Right ventricle myocardium inferior (tissue), 1 donor: ENCODE data around the gene TMEM254. TPM values are rescaled to one million over a fixed set of nuclear protein-coding genes. Genes with fewer than 3 reads are reported as not detected.
"Not testable (repeated sequence)": the region's sequence is repeated elsewhere in the genome, so short reads cannot be mapped to it uniquely, and the experiment has no call there.

Experiments
- ATAC-seq: fragments of 200-7000 bp; cut with Tn5 transposase; one replicate; pipeline ENCODE4 v1.9.1; 2020; ENCODE audit warnings: mild to moderate bottlenecking, moderate library complexity
- DNase-seq: peaks from one replicate; pipeline ENCODE4 v3.0.0; 2021; ENCODE audit errors: missing footprints
- intact Hi-C: fragments of 100-400 bp; cut with DNase I; formaldehyde crosslinking; loops from one replicate; pipeline ENCODE4 v1.11.0; 2022
- long read RNA-seq: library from polyadenylated mRNA; unstranded; transcript quantifications from one replicate; pipeline ENCODE4 v2.0.0, GENCODE V29; 2021
- total RNA-seq: library from RNA; stranded (reverse); fragmentation: NEBNext Ultra II Directional; extraction: Animal tissue kit (Norgen Biotek cat#: 25700); gene quantifications from one replicate; pipeline ENCODE4 v1.2.1, GENCODE V29; 2021
- donor health status: DM: no; HTN: yes; CAD: no; lungs with severe emphysema.

TMEM254 gene, protein sequence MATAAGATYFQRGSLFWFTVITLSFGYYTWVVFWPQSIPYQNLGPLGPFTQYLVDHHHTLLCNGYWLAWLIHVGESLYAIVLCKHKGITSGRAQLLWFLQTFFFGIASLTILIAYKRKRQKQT
- total RNA-seq, result 9.7 TPM
- long read RNA-seq, transcript TMEM254-205 (4 exons, 2,042 nt), result major isoform, 5 of 6 reads
- long read RNA-seq, partial matches to known transcripts, result 0 of 6 reads
- long read RNA-seq, other reads (novel, unspliced or antisense), result 0 of 6 reads

GRCh38 chr10:80078448-80079311, at the start of gene TMEM254:
TSS of gene TMEM254 (plus strand) at chr10:80078665. CDS start at chr10:80078700, 35 bp downstream.
- ATAC-seq, result peak; percentile 97
- intact Hi-C loops, result loop anchor here (2.0 to 5.0 kb wide), 2 partner anchors 54 to 129 kb away; partner anchors contain the start of genes ANXA11 and PLAC9
- DNase-seq, result peak; percentile 96

- DNase-seq, ATAC-seq, intact Hi-C loops: not testable (repeated sequence)
Observed at GRCh38 chr10:80029205-80029604, 49.3 kb upstream of the TMEM254 start.

- intact Hi-C loops, DNase-seq, ATAC-seq: not testable (repeated sequence)
Observed at GRCh38 chr10:80029865-80030264, 48.6 kb upstream of the TMEM254 start.

- intact Hi-C loops, result no loop called here
- ATAC-seq, result no peak
Observed at GRCh38 chr10:80032503-80032902, 46.0 kb upstream of the TMEM254 start.

GRCh38 chr10:80034766-80035165, 43.7 kb upstream of the TMEM254 start:
- ATAC-seq, DNase-seq, intact Hi-C loops: not testable (repeated sequence)

More at GRCh38 chr10:80032503-80032902, 46.0 kb upstream of the TMEM254 start:
- no peak for DNase-seq

DNA sequence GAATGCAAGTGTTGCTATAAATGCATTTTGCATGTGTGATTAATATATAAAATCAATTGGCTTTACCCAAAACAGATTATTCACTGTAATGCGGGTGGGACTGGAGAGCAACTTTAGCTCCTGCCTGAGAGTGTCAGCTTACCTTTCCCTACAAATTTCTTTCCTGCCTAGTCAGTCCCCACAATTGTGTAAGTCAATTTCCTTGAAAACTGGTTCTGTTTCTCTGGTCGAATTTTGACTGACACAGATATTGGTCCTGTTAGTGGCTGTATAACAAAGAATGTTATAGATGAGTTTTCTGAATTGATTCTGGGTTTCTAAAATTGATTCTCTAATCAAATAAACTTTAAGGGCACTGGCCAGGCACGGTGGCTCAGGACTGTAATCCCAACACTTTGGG, 43.0 kb upstream of the TMEM254 start:
- ATAC-seq, intact Hi-C loops, DNase-seq: not testable (repeated sequence)

DNA sequence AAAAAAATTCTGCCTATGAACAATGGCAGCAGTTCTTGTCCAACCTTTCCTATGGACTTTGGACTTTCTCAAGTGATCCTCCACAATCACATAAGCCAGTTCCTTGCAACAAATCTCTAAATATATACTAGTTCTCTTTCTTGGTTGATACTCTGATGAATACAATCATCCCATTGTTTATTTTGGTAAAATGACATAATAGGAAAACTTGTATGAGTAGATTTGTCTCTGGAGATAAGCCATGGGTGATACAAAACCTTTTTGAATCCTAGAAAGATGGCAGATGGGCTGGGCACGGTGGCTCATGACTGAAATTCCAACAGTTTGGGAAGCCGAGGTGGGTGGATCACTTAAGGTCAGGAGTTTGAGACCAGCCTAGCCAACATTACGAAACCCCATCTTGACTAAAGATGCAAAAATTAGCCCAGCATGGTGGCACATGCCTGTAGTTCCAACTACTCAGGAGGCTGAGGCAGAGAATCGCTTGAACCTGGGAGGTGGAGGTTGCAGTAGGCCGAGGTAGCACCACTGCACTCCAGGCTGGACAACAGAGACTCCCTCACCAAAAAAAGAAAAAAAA, 41.5 kb upstream of the TMEM254 start:
- intact Hi-C loops, ATAC-seq, DNase-seq: not testable (repeated sequence)

DNA sequence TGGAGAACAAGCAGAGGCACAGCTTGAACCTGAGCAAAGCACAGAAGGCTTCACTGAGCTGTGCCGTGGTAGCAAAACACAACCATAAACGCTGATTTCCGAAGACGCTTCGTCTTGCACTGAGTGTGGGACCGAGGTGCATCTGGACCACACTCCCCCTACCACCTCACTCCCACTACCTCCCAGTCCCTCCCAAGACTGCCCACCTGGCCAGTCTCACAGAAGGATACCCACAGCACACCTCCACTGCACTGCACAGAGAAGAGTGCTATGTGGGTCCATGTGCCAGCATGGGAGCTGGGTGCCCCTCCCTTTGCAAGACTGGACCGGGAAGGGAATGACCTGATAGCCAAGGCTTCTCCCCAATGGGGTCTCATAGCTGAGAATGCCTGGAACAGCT, 40.2 kb upstream of the TMEM254 start:
- DNase-seq, ATAC-seq, intact Hi-C loops: not testable (repeated sequence)

DNA sequence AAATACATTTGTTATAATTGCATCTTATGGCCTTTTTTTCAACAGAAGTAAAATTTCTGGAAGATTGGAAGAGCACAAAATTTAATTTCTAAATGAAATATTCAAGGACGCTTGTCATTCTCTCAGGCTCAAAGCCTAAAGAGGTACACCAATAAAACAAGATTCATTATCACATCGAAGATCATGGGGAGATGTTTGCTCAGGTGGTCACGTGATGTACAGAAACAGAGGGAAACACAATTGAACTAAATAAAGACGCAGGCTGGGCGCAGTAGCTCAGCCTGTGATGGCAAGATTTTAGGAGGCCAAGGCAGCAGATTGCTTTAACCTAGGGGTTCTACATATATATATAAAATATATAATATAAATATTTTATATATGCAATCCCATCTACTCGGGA, 37.3 kb upstream of the TMEM254 start:
- intact Hi-C loops, result no loop called here
- ATAC-seq (no peak), DNase-seq (no peak)

GRCh38 chr10:80044935-80045334, 33.5 kb upstream of the TMEM254 start:
- intact Hi-C loops, ATAC-seq, DNase-seq: not testable (repeated sequence)

- intact Hi-C loops, result no loop called here
- ATAC-seq (peak; percentile 89), DNase-seq (peak; percentile 86)
Observed at GRCh38 chr10:80046629-80047441, 31.6 kb upstream of the TMEM254 start.

DNA sequence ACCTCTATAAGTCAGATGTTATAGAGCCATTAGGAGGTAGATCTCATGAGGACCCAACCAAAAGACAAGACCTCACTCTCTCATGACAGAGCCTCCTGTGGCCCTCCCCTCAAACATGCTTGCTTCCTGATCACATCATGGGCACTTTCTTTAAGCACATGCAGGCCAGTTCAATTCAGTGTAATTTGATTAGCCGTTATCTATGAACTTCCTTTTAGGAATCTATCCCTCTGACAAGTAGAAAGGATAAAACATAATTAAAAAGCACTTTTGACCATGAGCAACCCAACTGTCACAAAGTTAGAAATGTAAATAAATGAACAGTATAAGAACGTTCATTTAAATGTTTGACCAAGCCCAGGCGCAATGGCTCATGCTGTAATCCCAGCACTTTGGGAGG, 27.7 kb upstream of the TMEM254 start:
- ATAC-seq, result no peak
- no peak for DNase-seq
- intact Hi-C loops, result no loop called here

GRCh38 chr10:80051993-80052392, 26.5 kb upstream of the TMEM254 start:
- intact Hi-C loops, result no loop called here
- DNase-seq (no peak), ATAC-seq (no peak)

DNA sequence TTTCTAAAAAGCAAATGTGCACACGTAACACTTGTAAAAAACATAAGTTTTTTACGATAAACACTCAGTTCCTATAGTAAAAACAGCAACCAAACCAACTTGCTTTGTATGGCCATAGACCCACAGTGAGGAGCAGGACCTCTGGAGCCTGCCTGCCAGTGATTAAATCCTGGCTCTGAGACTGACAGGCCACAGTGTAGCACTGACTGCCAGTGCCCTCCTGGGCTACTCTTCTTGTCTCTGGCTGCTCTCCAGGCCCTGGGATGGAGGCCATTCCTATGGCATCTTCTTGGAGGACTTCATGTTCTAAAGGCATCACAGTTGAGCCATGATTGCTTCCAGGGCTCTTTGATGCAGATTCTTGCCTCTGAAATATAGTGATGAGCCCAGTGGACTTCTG, 22.7 kb upstream of the TMEM254 start:
- ATAC-seq (peak; percentile 78), DNase-seq (no peak)
- intact Hi-C loops, result loop anchor here (5.0 kb wide), 1 partner anchor 82 kb away; no protein-coding TSS in a partner anchor

DNA sequence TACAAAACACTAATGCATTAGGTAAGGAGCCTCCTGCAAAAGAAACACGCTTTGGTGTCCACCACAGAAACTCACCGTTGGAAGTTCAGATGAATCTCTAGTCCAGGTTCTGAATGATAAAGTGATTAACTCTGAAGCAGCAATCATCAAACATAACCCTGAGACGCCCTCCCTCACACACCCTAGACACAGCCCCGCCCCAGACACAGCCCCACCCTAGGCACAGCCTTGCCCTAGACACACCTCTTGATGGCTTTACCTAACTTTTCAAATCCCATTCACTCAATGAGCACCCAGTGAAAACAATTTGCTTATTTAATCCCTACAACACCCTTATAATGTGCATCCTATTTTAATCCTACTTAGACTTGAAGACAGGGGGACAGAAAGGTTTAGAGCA, 21.3 kb upstream of the TMEM254 start:
- DNase-seq, result no peak
- no peak for ATAC-seq
- intact Hi-C loops, result loop anchor here (5.0 kb wide), 1 partner anchor 80 kb away; no protein-coding TSS in a partner anchor

DNA sequence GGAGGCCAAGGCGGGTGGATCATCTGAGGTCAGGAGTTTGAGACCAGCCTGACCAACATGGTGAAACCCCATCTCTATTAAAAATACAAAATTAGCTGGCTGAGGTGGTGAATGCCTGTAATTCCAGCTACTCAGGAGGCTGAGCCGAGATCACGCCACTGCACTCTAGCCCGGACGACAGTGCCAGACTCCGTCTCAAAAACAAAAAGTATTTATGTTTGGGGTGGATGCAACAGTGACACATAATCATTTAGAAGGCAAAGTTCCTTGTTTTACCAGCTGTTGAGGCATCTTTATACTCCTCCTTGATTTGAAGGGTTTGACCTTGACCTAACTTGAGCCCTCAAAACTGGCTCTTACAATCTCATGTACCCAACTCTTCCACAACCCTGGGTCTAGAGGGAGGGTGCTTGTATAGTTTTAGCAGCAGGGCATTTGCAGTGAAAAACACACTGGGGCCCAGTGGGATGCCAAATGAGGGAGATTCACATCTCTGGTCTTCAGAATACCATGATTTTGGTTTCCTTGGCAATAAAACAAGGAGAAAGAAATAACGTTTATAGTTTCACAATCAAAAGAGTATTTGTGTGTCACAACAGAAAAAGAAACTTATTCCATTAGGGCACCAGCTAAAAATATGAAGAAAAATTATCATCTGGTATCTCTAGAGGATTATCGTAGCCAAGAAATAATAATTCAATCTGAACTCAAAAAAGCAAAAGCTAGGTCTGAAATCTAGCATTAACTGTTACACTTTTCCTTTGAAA, 14.2 kb upstream of the TMEM254 start:
- ATAC-seq (peak; percentile 34), DNase-seq (no peak)
- intact Hi-C loops, result no loop called here

DNA sequence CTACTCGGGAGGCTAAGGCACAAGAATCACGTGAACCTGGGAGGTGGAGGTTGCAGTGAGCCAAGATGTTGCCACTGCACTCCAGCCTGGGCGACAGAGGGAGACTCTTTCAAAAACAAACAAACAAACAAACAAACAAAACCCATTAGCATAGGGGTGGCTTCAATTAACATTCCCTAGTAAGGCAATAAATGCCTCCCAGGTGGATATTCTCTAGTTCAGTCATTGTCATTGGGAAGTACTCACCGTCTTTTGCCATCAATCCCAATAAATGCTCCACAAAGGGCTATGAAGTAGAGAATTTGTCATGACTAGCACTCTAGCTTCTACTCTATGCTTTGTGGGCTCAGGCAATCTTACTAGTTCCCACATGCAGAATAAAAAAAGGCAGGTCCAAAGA, 11.7 kb upstream of the TMEM254 start:
- ATAC-seq (no peak), DNase-seq (no peak)
- intact Hi-C loops, result no loop called here

- DNase-seq, intact Hi-C loops, ATAC-seq: not testable (repeated sequence)
Observed at GRCh38 chr10:80067821-80068220, 10.6 kb upstream of the TMEM254 start.
